ENCODE data around the gene ZBTB32. TPM values are rescaled to one million over a fixed set of nuclear protein-coding genes. Genes with fewer than 3 reads are reported as not detected.

ZBTB32 gene
- total RNA-seq, 1 experiment from 2014 or later: not detected

GRCh38 chr19:35666251-35666913, 38.0 kb upstream of the ZBTB32 start, which contains the start of gene UPK1A:
Gene UPK1A (plus strand): TSS chr19:35666517. CDS start chr19:35666813, 296 bp downstream.
- H3K9me3 ChIP-seq (ENCODE audit: low read length): no peaks in the 10 kb centered on the region
- POLR2A ChIA-PET (ENCODE audit: unreplicated experiment): no interaction called here
- no peaks in the 10 kb centered on the region for H3K4me1 ChIP-seq (ENCODE audit: insufficient read depth, low read length)
- TF ChIP-seq CTCF (conservative IDR thresholded peaks at IDR 0.05; ENCODE audit: low read depth, low read length): no peak
- TF ChIP-seq EZH2phosphoT487 (IDR thresholded peaks at IDR 0.05; ENCODE audit: borderline replicate concordance, low read length): no peak
- TF ChIP-seq EZH2 (IDR thresholded peaks at IDR 0.05; ENCODE audit: low read length, unreplicated experiment): no peak
- H3K9ac ChIP-seq (ENCODE audit: low read length): no peak within 1 kb of the TSS
- H3K36me3 ChIP-seq (ENCODE audit: low read depth, low read length): no peaks in the 10 kb centered on the region
- H3K79me2 ChIP-seq (ENCODE audit: low read length): no peaks in the 10 kb centered on the region
- no peaks in the 10 kb centered on the region for H3F3A ChIP-seq (ENCODE audit: low read length, unreplicated experiment)
- no peak within 1 kb of the TSS for H3K27ac ChIP-seq (ENCODE audit: low read length)
- 0 out of 2 replicates have a peak, but pooled peaks cover 4% of the 10 kb centered on the region for H3K27me3 ChIP-seq (ENCODE audit: low read length)
- H3K9me2 ChIP-seq (replicated peaks; ENCODE audit: low read length): no peaks in the 10 kb centered on the region
- ATAC-seq (no peak), DNase-seq (no peak)
- H4K20me1 ChIP-seq (ENCODE audit: low read length): no peaks in the 10 kb centered on the region
- no peak within 1 kb of the TSS for H3K4me2 ChIP-seq (ENCODE audit: low read length)
- CTCF ChIA-PET: no interaction called here
- no peak within 1 kb of the TSS for H2AFZ ChIP-seq (ENCODE audit: low read length)
- intact Hi-C loops (cut with micrococcal nuclease): no loop called here
- BruUV-seq (replicated peaks): no TSS peak
- H3K4me3 ChIP-seq (ENCODE audit: low read length): no peak within 1 kb of the TSS

GRCh38 chr19:35669566-35669965, 34.8 kb upstream of the ZBTB32 start:
- no peak overlapping the region for H3K27ac ChIP-seq (ENCODE audit: low read length)
- no TSS peak for BruUV-seq (replicated peaks)
- TF ChIP-seq EZH2phosphoT487 (IDR thresholded peaks at IDR 0.05; ENCODE audit: borderline replicate concordance, low read length) (no peak), CTCF (conservative IDR thresholded peaks at IDR 0.05; ENCODE audit: low read depth, low read length) (no peak), EZH2 (IDR thresholded peaks at IDR 0.05; ENCODE audit: low read length, unreplicated experiment) (no peak)
- no peaks in the 10 kb centered on the region for H3K4me1 ChIP-seq (ENCODE audit: insufficient read depth, low read length)
- ChIA-PET CTCF (no interaction called here), POLR2A (ENCODE audit: unreplicated experiment) (no interaction called here)
- no peaks in the 10 kb centered on the region for H3K9me3 ChIP-seq (ENCODE audit: low read length)
- intact Hi-C loops (cut with micrococcal nuclease): no loop called here
- H3K79me2 ChIP-seq (ENCODE audit: low read length): no peaks in the 10 kb centered on the region
- H3K9me2 ChIP-seq (replicated peaks; ENCODE audit: low read length): no peaks in the 10 kb centered on the region
- H3K4me3 ChIP-seq (ENCODE audit: low read length): no peak overlapping the region
- no peak for DNase-seq
- no peaks in the 10 kb centered on the region for H4K20me1 ChIP-seq (ENCODE audit: low read length)
- H3F3A ChIP-seq (ENCODE audit: low read length, unreplicated experiment): no peaks in the 10 kb centered on the region
- ATAC-seq: no peak
- no peaks in the 10 kb centered on the region for H3K36me3 ChIP-seq (ENCODE audit: low read depth, low read length)
- H3K4me2 ChIP-seq (ENCODE audit: low read length): no peak overlapping the region
- H2AFZ ChIP-seq (ENCODE audit: low read length): no peak overlapping the region
- H3K27me3 ChIP-seq (ENCODE audit: low read length): 0 out of 2 replicates have a peak, but pooled peaks cover 7% of the 10 kb centered on the region
- no peak overlapping the region for H3K9ac ChIP-seq (ENCODE audit: low read length)

GRCh38 chr19:35669974-35670373, 34.4 kb upstream of the ZBTB32 start:
- no peak overlapping the region for H3K4me2 ChIP-seq (ENCODE audit: low read length)
- CTCF ChIA-PET: no interaction called here
- no peak for DNase-seq
- 0 out of 2 replicates have a peak, but pooled peaks cover 7% of the 10 kb centered on the region for H3K27me3 ChIP-seq (ENCODE audit: low read length)
- no peak overlapping the region for H2AFZ ChIP-seq (ENCODE audit: low read length)
- no peak overlapping the region for H3K27ac ChIP-seq (ENCODE audit: low read length)
- no peak overlapping the region for H3K4me3 ChIP-seq (ENCODE audit: low read length)
- no peaks in the 10 kb centered on the region for H3K9me2 ChIP-seq (replicated peaks; ENCODE audit: low read length)
- ATAC-seq: no peak
- intact Hi-C loops (cut with micrococcal nuclease): no loop called here
- POLR2A ChIA-PET (ENCODE audit: unreplicated experiment): no interaction called here
- H3K9me3 ChIP-seq (ENCODE audit: low read length): no peaks in the 10 kb centered on the region
- H3K4me1 ChIP-seq (ENCODE audit: insufficient read depth, low read length): no peaks in the 10 kb centered on the region
- no peaks in the 10 kb centered on the region for H3F3A ChIP-seq (ENCODE audit: low read length, unreplicated experiment)
- H3K79me2 ChIP-seq (ENCODE audit: low read length): no peaks in the 10 kb centered on the region
- no peak overlapping the region for H3K9ac ChIP-seq (ENCODE audit: low read length)
- no peaks in the 10 kb centered on the region for H3K36me3 ChIP-seq (ENCODE audit: low read depth, low read length)
- BruUV-seq (replicated peaks): no TSS peak
- TF ChIP-seq EZH2 (IDR thresholded peaks at IDR 0.05; ENCODE audit: low read length, unreplicated experiment) (no peak), CTCF (conservative IDR thresholded peaks at IDR 0.05; ENCODE audit: low read depth, low read length) (no peak), EZH2phosphoT487 (IDR thresholded peaks at IDR 0.05; ENCODE audit: borderline replicate concordance, low read length) (no peak)
- H4K20me1 ChIP-seq (ENCODE audit: low read length): no peaks in the 10 kb centered on the region
